Astrocyte (in vitro differentiated cells and primary cell): ENCODE data around the gene CEBPG.

ENCODE experiments used
- EZH2 ChIP-seq: IDR thresholded peaks from 2 replicates; pipeline ENCODE4 v1.6.1; 2012; ENCODE audit warnings: mild to moderate bottlenecking, low read length, inconsistent platforms; ENCODE audit not compliant: insufficient read depth
- TF ChIP-seq, protein P1 (sequence below): IDR thresholded peaks from 2 replicates; pipeline ENCODE4 v1.5.1; 2011; ENCODE audit warnings: low read depth, mild to moderate bottlenecking, inconsistent platforms, low read length, moderate library complexity; ENCODE audit not compliant: insufficient read depth

DNA sequence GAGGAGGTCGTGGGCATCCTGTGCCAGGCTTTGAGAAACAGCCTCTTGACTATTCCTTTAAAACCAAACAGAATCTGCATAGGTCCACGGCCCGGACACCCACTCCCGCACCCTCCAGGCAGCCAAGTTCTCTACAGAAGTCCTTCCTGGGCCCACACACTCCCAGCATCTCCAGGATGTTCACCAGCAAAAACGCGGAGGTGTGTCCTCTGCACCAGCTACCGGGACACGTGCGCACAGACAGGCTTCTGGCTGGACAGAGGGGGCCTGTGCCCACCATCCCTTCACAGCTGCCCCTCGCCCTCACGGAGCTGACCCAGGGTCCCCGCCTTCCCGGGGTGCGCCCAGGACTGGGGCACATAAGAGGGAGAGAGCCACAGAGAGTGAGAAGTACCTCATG lies 44.2 kb downstream of the CEBPG start:
- no peak for TF ChIP-seq EZH2
- TF ChIP-seq, protein P1, sequence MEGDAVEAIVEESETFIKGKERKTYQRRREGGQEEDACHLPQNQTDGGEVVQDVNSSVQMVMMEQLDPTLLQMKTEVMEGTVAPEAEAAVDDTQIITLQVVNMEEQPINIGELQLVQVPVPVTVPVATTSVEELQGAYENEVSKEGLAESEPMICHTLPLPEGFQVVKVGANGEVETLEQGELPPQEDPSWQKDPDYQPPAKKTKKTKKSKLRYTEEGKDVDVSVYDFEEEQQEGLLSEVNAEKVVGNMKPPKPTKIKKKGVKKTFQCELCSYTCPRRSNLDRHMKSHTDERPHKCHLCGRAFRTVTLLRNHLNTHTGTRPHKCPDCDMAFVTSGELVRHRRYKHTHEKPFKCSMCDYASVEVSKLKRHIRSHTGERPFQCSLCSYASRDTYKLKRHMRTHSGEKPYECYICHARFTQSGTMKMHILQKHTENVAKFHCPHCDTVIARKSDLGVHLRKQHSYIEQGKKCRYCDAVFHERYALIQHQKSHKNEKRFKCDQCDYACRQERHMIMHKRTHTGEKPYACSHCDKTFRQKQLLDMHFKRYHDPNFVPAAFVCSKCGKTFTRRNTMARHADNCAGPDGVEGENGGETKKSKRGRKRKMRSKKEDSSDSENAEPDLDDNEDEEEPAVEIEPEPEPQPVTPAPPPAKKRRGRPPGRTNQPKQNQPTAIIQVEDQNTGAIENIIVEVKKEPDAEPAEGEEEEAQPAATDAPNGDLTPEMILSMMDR = no peak
